Spleen (tissue), 7 donors: ENCODE measurements around the gene KIF6.

Experiments used
- CTCF ChIP-seq, 11 experiments: fragments of 200-600 bp in 7 of 11; fragments of 450-650 bp in 4 of 11; sonication (generic) in 4 of 11; IDR thresholded peaks in 8 of 11; conservative IDR thresholded peaks in 3 of 11; 1 replicate in 7 of 11; 2 replicates in 4 of 11; pipeline versions ENCODE4 v1.4.0 to v1.8.0; 2016 to 2021; ENCODE audit warnings: antibody characterized with exemption in 11 of 11, inconsistent platforms in 4 of 11, mild to moderate bottlenecking in 1 of 11
- POLR2A ChIP-seq, 3 donors: fragments of 450-650 bp; IDR thresholded peaks; one replicate each; pipeline ENCODE4 v1.5.1; 2017; ENCODE audit warnings: antibody characterized with exemption in 3 of 3, mild to moderate bottlenecking in 1 of 3
- donor health status: DM: no; HTN: no; CAD: no; lungs with moderate emphysema.
- donor health status: DM: no; HTN: no; CAD: no.
- donor health status: DM: no; HTN: no; CAD: no.

- TF ChIP-seq POLR2A (IDR thresholded peaks at IDR 0.05) (no peak), CTCF (IDR thresholded peaks at IDR 0.05 in 8 of 11, conservative IDR thresholded peaks at IDR 0.05 in 3 of 11) (no peak)
Observed at GRCh38 chr6:39310542-39310941, 414.7 kb downstream of the KIF6 start.
